ENCODE data around the gene GABARAP. TPM values are rescaled to one million over a fixed set of nuclear protein-coding genes. Genes with fewer than 3 reads are reported as not detected.

GABARAP gene
- total and polyA plus RNA-seq, 2 of the 13 experiments (the other 11 are each of a cell fraction or from before 2014, with no cell fraction given), result 161 to 310 TPM

DNA sequence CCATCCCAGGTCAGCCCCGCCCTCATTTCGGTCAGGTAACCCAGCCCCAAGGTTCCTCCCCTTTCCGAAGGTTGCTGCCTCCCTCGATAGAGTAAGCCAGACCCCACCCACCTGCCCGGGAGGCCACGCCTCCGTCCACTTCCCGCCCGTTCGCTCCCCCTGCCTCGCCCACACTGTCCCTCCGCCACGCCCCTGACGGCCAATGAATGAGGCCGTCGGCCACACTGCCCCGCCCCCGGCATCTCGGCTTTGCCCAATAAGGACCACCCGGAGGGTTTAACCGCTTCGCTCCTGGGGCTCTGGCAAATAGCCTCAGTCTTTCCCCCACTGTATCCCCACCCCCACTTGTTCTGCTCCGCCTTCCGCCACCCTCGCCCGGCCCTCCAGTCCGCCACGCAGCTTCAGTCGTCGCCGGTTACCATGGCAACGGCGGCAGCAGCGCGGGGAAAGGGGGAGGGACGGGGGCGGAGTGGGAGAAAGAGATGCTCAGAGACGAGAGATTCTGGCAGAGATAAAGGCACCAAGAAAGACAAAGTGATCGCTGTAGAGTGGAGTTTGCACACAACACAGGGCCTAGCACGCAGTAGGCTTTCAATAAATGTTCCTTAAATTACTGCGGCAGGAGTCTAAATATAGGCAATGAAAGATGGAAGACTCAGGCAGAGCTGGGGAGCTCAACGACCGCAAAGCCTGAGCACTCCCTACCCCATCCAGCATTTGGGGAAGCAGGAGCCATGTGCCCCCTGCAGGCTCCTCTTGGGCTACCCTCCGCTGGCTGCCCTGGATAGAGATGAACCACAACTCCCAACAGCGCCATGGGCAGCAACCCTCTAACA lies 27.7 kb downstream of the GABARAP start (continued):
- TF ChIP-seq ZNF703 (CRISPR knock-in tag; IDR thresholded peaks at IDR 0.05; ENCODE audit: borderline replicate concordance) (no peak), TGIF2 (CRISPR knock-in tag; IDR thresholded peaks at IDR 0.05) (no peak), ZNF33B (CRISPR knock-in tag; IDR thresholded peaks at IDR 0.05) (no peak), ZFP37 (CRISPR knock-in tag; IDR thresholded peaks at IDR 0.05; ENCODE audit: borderline replicate concordance) (no peak), HOXD1 (CRISPR knock-in tag; IDR thresholded peaks at IDR 0.05) (no peak), HOXA5 (CRISPR knock-in tag; IDR thresholded peaks at IDR 0.05) (peak; percentile 48; the same call in 1 of the 2 replicates), ZSCAN22 (CRISPR knock-in tag; IDR thresholded peaks at IDR 0.05) (no peak), SP1 (IDR thresholded peaks at IDR 0.05) (no peak), SP1 (CRISPR knock-in tag; IDR thresholded peaks at IDR 0.05) (peak; percentile 84), RBFOX2 (IDR thresholded peaks at IDR 0.05; ENCODE audit: low read depth, low read length) (no peak), SNRNP70 (IDR thresholded peaks at IDR 0.05; ENCODE audit: low read depth, low read length) (no peak), ZNF563 (CRISPR knock-in tag; IDR thresholded peaks at IDR 0.05) (0 out of 2 replicates have a peak, but pooled peaks have one; percentile 27), ZNF180 (CRISPR knock-in tag; IDR thresholded peaks at IDR 0.05; ENCODE audit: borderline replicate concordance, low read depth) (no peak; the same call in 1 of the 2 replicates), ZNF761 (CRISPR knock-in tag; conservative IDR thresholded peaks at IDR 0.05) (peak; percentile 82; the same call in 1 of the 2 replicates), CC2D1A (CRISPR knock-in tag; IDR thresholded peaks at IDR 0.05) (no peak), ZNF333 (CRISPR knock-in tag; IDR thresholded peaks at IDR 0.05; ENCODE audit: borderline replicate concordance) (no peak), SALL2 (CRISPR knock-in tag; IDR thresholded peaks at IDR 0.05) (no peak), IRF2 (CRISPR knock-in tag; IDR thresholded peaks at IDR 0.05) (peak; percentile 25; the same call in 1 of the 2 replicates), ZNF777 (CRISPR knock-in tag; IDR thresholded peaks at IDR 0.05) (no peak), SOX13 (IDR thresholded peaks at IDR 0.05) (no peak), SOX13 (CRISPR knock-in tag; conservative IDR thresholded peaks at IDR 0.05 in 1 of 2, IDR thresholded peaks at IDR 0.05 in 1 of 2) (no peak)
- TF ChIP-seq, protein P1, sequence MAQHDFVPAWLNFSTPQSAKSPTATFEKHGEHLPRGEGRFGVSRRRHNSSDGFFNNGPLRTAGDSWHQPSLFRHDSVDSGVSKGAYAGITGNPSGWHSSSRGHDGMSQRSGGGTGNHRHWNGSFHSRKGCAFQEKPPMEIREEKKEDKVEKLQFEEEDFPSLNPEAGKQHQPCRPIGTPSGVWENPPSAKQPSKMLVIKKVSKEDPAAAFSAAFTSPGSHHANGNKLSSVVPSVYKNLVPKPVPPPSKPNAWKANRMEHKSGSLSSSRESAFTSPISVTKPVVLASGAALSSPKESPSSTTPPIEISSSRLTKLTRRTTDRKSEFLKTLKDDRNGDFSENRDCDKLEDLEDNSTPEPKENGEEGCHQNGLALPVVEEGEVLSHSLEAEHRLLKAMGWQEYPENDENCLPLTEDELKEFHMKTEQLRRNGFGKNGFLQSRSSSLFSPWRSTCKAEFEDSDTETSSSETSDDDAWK (CRISPR knock-in tag; IDR thresholded peaks at IDR 0.05), result no peak
- TF ChIP-seq, protein P2, sequence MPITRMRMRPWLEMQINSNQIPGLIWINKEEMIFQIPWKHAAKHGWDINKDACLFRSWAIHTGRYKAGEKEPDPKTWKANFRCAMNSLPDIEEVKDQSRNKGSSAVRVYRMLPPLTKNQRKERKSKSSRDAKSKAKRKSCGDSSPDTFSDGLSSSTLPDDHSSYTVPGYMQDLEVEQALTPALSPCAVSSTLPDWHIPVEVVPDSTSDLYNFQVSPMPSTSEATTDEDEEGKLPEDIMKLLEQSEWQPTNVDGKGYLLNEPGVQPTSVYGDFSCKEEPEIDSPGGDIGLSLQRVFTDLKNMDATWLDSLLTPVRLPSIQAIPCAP (CRISPR knock-in tag; IDR thresholded peaks at IDR 0.05; ENCODE audit: low read depth), result no peak
- TF ChIP-seq, protein P3, sequence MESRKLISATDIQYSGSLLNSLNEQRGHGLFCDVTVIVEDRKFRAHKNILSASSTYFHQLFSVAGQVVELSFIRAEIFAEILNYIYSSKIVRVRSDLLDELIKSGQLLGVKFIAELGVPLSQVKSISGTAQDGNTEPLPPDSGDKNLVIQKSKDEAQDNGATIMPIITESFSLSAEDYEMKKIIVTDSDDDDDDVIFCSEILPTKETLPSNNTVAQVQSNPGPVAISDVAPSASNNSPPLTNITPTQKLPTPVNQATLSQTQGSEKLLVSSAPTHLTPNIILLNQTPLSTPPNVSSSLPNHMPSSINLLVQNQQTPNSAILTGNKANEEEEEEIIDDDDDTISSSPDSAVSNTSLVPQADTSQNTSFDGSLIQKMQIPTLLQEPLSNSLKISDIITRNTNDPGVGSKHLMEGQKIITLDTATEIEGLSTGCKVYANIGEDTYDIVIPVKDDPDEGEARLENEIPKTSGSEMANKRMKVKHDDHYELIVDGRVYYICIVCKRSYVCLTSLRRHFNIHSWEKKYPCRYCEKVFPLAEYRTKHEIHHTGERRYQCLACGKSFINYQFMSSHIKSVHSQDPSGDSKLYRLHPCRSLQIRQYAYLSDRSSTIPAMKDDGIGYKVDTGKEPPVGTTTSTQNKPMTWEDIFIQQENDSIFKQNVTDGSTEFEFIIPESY (CRISPR knock-in tag; IDR thresholded peaks at IDR 0.05), result no peak
- TF ChIP-seq, protein P4, sequence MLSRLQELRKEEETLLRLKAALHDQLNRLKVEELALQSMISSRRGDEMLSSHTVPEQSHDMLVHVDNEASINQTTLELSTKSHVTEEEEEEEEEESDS (CRISPR knock-in tag; IDR thresholded peaks at IDR 0.05; ENCODE audit: borderline replicate concordance), result no peak
- TF ChIP-seq, protein P5, sequence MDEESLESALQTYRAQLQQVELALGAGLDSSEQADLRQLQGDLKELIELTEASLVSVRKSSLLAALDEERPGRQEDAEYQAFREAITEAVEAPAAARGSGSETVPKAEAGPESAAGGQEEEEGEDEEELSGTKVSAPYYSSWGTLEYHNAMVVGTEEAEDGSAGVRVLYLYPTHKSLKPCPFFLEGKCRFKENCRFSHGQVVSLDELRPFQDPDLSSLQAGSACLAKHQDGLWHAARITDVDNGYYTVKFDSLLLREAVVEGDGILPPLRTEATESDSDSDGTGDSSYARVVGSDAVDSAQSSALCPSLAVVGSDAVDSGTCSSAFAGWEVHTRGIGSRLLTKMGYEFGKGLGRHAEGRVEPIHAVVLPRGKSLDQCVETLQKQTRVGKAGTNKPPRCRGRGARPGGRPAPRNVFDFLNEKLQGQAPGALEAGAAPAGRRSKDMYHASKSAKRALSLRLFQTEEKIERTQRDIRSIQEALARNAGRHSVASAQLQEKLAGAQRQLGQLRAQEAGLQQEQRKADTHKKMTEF (CRISPR knock-in tag; IDR thresholded peaks at IDR 0.05), result peak; percentile 40; the same call in 1 of the 2 replicates
